GM21723 (cell line): ENCODE results near the gene CYP4Z1.
"Not testable (repeated sequence)": the region's sequence is repeated elsewhere in the genome, so short reads cannot be mapped to it uniquely, and the experiment has no call there.

Source experiments
- ATAC-seq: cut with Tn5 transposase; IDR thresholded peaks from one replicate; pipeline ENCODE4 v1.9.1; 2021; ENCODE audit warnings: mild to moderate bottlenecking, moderate library complexity; ENCODE audit not compliant: unreplicated experiment

CYP4Z1 gene

DNA sequence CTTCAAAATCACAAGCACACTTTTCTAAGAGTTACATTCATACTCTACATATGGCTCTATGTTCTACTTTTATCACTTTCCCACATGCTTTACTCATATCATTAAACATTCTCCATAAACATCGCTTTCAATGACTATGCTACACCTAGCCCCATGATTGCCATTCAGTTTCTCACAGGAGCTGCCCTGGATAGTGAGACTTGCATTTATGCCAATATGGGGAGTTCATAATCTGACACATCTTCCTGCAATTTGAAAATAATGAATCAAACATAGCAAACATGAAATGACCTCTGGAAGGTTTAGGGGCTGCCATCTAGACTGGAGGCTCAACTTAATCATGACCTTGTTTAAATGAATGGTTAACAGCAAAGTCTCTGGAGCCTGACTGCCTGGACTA is 61.2 kb downstream of the CYP4Z1 start:
- ATAC-seq, result no peak

DNA sequence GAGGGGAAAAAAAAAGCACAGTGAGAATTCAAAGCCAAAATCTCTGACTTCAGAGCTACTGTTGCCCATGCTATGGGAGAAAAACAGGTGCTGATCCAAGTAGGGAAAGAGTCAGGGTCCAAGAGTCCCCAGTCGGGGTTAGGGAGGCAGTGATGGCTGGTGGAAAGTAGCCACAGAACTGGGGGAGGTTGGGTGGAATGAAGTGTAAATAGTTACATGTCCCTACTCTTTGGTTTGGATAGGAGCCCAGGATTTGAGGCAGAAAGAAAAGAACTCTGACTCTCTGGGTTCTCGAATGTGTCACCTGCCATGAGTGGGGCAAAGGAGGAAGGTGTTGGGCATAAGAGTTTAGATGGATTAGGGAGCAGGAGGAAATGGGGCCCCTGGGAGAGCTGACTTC is 61.8 kb downstream of the CYP4Z1 start:
- ATAC-seq, result not testable (repeated sequence)

DNA sequence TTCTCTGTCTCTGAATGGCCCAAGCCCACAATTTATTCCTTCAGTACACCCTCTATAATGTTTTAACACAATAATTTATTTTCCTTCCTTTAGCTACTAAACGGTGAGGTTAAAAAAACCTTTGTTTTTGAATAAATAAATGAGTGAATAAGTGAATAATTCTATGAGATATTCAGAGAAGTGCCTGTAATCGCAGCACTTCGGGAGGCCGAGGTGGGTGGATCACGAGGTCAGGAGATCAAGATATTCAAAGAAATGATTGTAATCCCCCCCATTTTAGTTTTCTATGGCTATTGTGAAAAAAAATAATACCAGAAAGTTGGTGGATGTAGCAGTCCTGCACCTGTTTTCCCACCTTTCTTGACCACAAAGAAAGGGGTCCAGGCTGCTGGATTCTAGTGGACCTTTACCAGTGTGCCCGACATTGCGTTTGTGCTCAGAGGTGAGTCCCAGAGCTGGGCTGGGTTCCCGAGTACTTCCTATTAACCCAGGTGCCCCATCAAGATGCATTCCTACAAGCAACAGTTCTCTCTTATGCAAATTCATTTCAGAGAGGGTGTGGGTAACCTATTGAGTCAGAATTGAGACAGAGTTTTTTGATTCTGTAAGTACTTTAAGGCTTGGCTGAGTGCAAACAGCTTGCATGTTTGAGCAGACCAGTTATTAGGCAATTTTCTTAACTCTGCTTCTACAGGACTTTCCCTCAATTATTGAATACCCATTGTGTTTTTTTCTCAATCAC is 62.6 kb downstream of the CYP4Z1 start:
- ATAC-seq, result not testable (repeated sequence)

DNA sequence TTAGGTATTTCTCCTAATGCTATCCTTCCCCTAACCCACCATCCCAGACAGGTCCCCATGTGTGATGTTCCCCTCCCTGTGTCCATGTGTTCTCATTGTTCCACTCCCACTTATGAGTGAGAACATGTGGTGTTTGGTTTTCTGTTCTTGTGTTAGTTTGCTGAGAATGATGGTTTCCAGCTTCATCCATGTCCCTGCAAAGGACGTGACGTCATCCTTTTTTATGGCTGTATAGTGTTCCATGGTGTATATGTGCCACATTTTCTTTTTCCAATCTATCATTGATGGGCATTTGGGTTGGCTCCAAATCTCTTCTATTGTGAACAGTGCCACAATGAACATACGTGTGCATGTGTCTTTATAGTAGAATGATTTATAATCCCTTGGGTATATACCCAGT is 65.6 kb downstream of the CYP4Z1 start:
- ATAC-seq, result not testable (repeated sequence)

DNA sequence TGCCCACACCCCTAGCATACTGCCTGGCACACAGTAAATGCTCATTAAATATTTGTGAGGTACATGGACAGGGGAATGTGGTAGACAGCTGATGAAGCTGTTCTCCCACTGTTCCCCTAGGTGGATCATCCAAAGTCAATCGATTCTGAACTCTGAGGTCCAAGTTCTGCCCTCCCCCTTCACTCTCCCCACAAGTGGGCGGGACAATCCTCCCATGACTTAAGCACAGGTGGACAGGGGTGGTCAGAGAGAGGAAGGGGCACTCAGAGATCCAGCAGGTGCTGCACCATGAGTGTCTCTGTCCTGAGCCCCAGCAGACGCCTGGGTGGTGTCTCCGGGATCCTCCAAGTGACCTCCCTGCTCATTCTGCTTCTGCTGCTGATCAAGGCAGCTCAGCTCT is 70.2 kb downstream of the CYP4Z1 start, which contains the start of gene CYP4A22:
Gene CYP4A22 (plus strand): TSS at position 244 of the 400 bp plus-strand sequence. CDS start 45 bp downstream, at position 289.
- ATAC-seq, result no peak

DNA sequence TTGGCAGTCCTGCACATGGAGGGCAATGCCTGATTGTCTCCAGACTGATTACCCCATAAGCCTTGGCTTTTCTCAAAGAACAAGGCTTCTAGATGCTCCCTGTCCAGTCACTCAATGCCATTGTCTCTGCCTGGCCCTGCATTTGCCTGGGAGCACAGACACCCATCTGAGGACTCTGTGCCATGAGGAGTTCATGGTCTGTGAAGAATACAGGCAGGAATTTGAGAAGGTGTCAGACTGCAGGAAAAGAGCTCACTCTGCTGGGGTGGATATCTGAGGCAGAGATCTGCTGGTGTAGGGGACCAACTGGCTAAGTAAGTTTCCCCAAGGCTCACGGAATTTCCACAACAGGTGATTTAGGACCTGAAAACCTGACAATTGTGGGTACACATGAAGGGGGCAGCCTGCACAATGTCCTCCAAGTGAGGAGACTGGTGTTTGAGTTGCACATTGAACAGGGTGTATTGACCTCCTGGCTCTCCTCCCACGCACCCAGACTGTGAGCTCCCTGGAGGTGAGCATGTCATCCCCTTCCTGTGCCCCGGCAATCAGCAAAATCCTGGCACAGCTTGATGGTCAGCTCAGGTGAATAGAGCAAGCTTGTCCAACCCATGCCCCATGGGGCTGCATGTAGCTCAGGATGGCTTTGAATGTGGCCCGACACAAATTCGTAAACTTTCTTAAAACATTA is 71.0 kb downstream of the CYP4Z1 start:
- ATAC-seq, result no peak

DNA sequence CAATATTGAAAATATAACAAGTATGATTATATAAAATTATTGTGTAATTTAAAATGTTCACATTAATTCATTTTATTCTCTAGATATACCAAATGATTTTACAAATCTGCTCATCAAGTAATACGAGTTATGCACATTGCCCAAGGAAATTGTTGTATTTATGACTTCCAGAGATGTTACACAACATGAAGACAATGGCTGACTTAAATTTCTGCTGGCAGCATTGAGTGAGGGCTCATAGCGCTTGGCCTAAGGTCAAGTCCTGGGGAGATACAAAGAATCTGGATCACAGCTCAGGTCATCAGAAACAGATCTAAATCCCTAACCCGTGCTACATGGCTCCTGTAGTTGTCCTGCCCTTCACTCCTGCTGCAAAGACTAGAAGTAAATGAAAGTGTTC is 73.3 kb downstream of the CYP4Z1 start:
- ATAC-seq, result not testable (repeated sequence)

DNA sequence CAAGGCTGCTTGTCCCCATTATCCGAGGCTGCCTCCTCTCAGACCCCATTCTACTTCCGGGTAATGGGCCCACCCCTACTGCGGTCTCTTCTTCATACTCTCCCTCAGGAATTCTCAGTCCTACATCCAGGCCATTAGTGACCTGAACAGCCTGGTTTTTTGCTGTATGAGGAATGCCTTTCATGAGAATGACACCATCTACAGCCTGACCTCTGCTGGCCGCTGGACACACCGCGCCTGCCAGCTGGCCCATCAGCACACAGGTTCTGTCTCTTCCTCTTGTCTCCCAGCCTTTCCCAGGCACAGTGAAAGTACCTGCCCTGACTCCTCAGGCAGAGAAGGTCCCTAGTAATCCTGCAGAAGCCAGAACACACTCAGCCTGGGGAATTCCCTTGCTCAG is 76.6 kb downstream of the CYP4Z1 start:
- ATAC-seq, result not testable (repeated sequence)

DNA sequence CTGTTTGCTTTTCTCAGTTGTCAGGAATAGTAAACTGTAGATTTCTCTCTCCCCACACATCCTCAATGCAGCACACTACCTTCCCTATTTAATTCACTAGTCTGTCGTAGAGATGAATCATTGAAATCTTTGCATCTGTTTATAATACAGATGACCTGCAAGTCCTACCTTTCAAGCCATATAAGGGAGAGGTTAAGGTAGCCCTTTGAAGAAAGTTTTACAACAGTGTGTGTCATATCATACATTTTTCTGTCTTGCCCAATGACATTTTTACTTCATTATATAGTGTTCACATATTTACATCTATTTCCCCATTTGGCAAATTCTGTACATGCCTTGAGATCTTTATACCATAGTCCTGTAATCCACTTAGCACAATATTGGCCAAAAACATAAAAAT is 79.5 kb downstream of the CYP4Z1 start:
- not testable (repeated sequence) for ATAC-seq

DNA sequence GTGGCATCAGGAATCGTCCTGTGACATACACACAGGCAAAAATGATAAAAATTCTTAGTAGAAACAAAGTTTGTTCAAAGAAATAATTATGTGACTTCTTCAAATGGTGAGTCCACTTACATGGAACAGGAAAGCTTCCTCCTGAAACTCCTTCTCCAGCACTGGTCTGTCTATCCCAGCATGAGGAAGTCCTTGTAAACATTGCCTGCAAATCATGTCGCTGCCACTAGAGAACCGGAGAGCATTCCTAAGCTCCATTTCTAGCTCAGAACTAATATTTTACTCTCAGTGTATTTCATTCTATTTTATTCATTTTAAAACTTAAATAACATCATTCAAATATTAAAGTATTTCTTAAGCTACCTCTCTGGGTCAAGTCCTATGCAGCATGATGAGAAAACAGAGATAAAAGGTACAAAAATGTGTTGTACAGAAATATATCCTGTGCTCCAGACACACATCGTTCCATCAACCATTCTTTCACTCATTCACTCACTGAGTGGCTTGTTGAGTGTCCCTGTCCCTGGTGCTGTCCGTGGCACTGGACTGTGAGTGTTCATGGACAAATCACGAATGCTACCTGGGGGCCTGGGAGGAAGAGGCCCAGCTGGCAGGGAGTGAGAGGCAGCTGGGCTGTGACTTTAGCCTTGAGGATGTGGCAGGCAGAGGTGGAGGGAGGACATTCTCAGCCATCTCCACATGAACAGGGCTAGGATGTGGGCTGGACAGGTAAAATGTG is 80.2 kb downstream of the CYP4Z1 start:
- no peak for ATAC-seq

DNA sequence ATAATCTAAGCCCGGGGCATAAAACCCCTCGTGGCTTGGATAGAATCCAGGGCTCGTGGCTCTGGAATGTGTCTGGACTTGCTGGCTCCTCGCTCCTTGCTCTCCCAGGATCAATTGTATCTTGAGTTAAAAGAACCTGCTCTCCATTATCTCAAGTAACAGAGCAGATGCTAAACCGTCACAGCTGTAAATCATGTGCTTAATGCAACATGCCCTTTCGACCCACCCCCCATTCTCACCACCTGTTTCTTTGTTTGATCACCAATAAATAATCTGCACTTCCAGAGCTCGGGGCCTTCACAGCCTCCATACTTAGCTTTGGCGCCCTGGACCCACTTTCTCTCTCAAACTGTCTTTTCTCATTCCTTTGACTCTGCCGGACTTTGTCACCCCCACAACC is 82.1 kb downstream of the CYP4Z1 start:
- ATAC-seq, result not testable (repeated sequence)

DNA sequence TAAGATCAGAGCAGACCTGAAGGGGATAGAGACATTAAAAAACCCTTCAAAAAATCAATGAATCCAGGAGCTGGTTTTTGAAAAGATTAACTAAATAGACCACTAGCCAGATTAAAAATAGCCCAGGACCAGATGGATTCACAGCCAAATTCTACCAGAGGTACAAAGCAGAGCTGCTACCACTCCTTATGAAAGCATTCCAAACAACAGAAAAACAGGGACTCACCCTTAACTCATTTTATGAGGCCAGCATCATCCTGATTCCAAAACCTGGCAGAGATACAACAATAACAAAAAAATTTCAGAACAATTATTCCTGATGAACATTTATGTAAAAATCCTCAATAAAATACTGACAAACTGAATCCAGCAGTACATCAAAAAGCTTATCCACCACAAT is 89.4 kb downstream of the CYP4Z1 start:
- not testable (repeated sequence) for ATAC-seq

DNA sequence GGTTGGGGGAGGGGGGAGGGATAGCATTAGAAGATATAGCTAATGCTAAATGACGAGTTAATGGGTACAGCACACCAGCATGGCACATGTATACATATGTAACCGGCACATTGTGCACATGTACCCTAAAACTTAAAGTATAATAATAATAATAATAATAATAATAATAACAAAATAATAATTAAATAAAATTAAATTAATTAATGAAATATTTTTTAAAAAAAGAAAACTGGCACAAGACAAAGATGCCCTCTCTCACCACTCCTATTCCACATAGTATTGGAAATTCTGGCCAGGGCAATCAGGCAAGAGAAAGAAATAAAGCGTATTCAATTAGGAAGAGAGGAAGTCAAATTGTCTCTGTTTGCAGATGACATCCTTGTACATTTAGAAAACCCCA is 90.9 kb downstream of the CYP4Z1 start:
- not testable (repeated sequence) for ATAC-seq

DNA sequence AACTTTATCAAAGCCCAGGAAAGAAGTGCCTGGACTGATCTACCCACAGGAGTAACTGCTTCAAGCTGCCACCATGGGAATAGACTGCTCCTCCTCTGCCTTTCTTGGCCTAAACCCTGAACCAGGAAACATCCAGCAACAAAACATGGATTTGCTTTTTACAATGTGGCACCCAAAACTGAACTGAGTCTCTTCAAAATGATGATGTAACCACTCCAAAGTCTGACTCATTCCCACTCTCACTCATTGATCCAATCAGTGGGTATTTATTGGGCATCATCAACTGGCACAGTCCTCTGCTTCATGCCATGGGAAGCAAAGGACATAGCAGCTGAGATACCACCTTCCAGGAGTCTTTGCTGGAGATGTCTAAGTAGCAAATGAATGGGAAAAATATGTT is 93.7 kb downstream of the CYP4Z1 start:
- ATAC-seq, result no peak

DNA sequence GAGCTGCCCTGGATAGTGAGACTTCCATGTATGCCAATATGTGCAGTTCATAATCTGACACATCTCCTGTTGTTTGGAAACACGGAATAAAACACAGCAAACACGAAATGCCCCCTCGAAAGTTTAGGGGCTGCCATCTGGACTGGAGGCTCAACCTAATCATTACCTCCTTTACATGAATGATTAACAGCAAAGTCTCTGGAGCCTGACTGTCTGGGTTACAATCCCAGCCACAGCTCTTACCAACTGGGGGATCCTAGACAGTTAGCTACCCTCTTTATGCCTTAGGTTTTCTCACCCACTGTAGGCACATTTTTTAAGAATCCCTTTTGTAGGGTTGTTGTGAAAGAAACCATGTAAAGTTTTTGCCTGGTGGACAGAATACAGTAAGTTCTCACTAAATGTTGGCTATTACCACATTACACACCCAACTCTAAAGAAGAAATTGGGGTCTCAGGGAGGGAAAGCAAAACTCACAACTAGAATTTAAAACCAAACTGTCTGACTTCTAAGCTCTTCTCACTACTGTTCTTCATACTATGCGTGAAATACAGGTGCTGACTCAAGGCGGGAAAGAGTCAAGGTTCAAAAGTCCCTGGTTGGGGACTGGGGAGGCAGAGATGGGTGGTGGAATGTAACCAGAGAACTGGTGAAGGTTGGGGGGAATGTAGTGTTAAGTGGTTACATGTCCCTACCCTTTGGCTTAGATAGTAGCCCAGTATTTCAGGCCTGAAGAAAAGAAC is 94.4 kb downstream of the CYP4Z1 start:
- ATAC-seq, result no peak

DNA sequence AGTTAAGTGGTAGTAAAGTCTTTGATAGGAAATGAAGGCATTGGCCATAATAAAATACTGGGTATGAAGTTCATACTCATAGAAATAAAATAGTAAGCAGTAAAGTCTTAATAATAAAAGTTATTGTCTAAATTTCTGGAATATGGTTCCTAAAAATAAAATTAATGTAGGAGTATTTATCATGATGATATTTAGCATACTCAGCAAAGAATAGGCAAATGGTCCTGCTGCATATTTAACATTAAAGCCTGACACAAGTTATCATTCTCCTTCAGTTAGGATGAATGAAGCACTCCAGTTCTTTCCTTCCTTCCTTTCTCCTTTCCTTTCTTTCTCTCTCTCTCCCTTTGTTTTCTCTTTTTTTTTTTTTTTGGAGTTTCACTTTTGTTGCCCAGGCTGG is 97.5 kb downstream of the CYP4Z1 start:
- no peak for ATAC-seq
